ENCODE measurements around the gene GABPB1. TPM values are rescaled to one million over a fixed set of nuclear protein-coding genes. Genes with fewer than 3 reads are reported as not detected.
A peak's percentile ranks its signal among the peaks of the same experiment; 100 is the strongest.
"Not testable (repeated sequence)": the region's sequence is repeated elsewhere in the genome, so short reads cannot be mapped to it uniquely, and the experiment has no call there.

GABPB1 gene
- polyA plus RNA-seq = 10 to 100 TPM in 1 of 4 donors, 1 to 10 TPM in 3; 4.3 to 17.6 (median 6.6) TPM
- long read RNA-seq, donor 1 = 0 reads
- long read RNA-seq, donor 2, partial matches to known transcripts = 5 of 5 reads
- long read RNA-seq, donor 2, other reads (novel, unspliced or antisense) = 0 of 5 reads
- long read RNA-seq, donor 3, full-length matches to known transcripts = 1 of 12 reads
- long read RNA-seq, donor 3, partial matches to known transcripts = 11 of 12 reads
- long read RNA-seq, donor 3, other reads (novel, unspliced or antisense) = 0 of 12 reads
- long read RNA-seq, donor 4 = 0 reads
- long read RNA-seq, donor 5, partial matches to known transcripts = 0 of 1 reads
- long read RNA-seq, donor 5, other reads (novel, unspliced or antisense) = 0 of 1 reads
- long read RNA-seq, donor 6, full-length matches to known transcripts = 2 of 2 reads
- long read RNA-seq, donor 6, partial matches to known transcripts = 0 of 2 reads
- long read RNA-seq, donor 6, other reads (novel, unspliced or antisense) = 0 of 2 reads
- long read RNA-seq, donor 7, partial matches to known transcripts = 16 of 17 reads
- long read RNA-seq, donor 7, other reads (novel, unspliced or antisense) = 0 of 17 reads
- long read RNA-seq, donor 8 = 0 reads
- long read RNA-seq, donor 9, partial matches to known transcripts = 11 of 12 reads
- long read RNA-seq, donor 9, other reads (novel, unspliced or antisense) = 0 of 12 reads
- long read RNA-seq, donor 10, full-length matches to known transcripts = 2 of 11 reads
- long read RNA-seq, donor 10, partial matches to known transcripts = 9 of 11 reads
- long read RNA-seq, donor 10, other reads (novel, unspliced or antisense) = 0 of 11 reads

DNA sequence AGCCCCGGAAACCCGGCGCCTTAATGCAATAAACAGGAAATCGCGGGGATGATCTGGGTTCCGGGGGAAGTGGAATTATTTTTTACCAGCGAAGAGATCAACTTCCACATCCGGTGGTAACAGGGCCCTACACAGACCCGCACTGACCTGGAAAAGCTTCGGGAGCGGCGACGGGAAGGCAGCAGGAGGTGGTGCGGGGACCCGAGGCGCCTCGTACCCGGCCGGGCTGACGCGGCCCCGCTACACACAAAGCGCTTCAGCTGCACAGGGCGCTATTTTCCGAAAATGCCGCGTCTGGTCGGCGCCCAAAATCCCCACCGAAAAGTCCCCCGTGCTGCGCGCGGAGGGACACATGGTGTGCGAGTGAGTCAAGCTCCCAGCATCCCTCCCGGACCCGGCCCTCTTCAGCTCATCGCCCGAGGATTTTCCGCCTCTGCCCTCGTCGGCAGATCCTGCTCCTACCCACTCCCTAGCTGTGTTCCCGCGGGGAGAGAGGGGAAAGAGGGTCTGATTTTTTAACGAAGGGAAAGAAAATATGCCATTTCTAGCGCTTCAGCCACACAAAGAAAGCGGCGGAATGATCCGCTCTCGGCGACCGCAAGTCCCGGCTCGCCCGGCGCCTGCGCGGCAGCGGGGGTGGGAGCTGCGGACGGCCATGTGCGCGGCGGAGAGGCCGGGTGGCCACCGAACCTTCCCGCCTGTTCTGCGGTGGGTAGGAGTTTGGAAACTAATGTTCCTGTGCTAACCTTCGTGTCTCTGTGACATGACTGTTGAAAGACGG lies at the start of gene GABPB1:
TSS of gene GABPB1 (minus strand) at position 361 of the 781 bp plus-strand sequence. CDS start 45,400 bp downstream, outside the sequence.
- Histone ChIP-seq H3K27me3 (ENCODE audit: control insufficient read depth in 3 of 3, insufficient read depth in 3 of 3, low read length in 3 of 3) (no peaks in the 10 kb centered on the region), H3K36me3 (ENCODE audit: control insufficient read depth in 3 of 3, insufficient read depth in 2 of 3, low read depth in 1 of 3, low read length in 3 of 3) (peaks cover 0 to 6% (median 0%) of the 10 kb centered on the region in 3 donors), H3K4me3 (ENCODE audit: low read depth in 1 of 3, low read length in 3 of 3) (peak within 1 kb of the TSS; percentile 93 to 99 (median 96)), H3K4me1 (ENCODE audit: control insufficient read depth in 3 of 3, insufficient read depth in 2 of 3, low read depth in 1 of 3, low read length in 2 of 3) (peaks cover 0 to 20% (median 5%) of the 10 kb centered on the region in 3 donors), H3K9me3 (ENCODE audit: control insufficient read depth in 2 of 2, insufficient read depth in 1 of 2, low read depth in 1 of 2, low read length in 1 of 2) (no peaks in the 10 kb centered on the region), H3K27ac (ENCODE audit: low read depth in 1 of 3, low read length in 2 of 3) (peak within 1 kb of the TSS; percentile 99)
- DNase-seq (peak; percentile 85 to 99), FAIRE-seq (no peak)
- WGBS, 3 donors = 0% methylated on average over 59 to 70 of the region's 70 CpGs

DNA sequence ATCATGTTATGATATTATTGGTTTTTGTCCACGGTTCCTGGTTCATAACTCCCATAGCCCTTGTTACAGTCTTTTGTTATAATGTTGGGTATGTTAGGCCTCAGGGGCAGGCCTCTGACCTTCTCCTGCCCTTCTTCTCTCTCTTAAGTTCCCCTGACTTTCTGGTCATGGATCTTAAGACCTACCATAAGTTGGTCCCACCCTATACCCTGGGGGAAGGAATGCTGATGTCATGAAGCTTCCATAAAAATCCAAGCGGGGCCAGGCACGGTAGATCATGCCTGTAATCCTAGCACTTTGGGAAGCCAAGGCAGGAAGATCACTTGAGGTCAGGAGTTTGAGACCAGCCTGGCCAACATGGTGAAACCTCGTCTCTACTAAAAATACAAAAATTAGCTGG lies 36.6 kb upstream of the GABPB1 start:
- not testable (repeated sequence) for H3K36me3 ChIP-seq (ENCODE audit: control insufficient read depth in 3 of 3, insufficient read depth in 2 of 3, low read depth in 1 of 3, low read length in 3 of 3); H3K27me3 ChIP-seq (ENCODE audit: control insufficient read depth in 3 of 3, insufficient read depth in 3 of 3, low read length in 3 of 3); H3K4me1 ChIP-seq (ENCODE audit: control insufficient read depth in 3 of 3, insufficient read depth in 2 of 3, low read depth in 1 of 3, low read length in 2 of 3); DNase-seq; H3K27ac ChIP-seq (ENCODE audit: low read depth in 1 of 3, low read length in 2 of 3); H3K9me3 ChIP-seq (ENCODE audit: control insufficient read depth in 2 of 2, insufficient read depth in 1 of 2, low read depth in 1 of 2, low read length in 1 of 2); FAIRE-seq; H3K4me3 ChIP-seq (ENCODE audit: low read depth in 1 of 3, low read length in 3 of 3)
- 89 to 93% (median 91%) methylated on average over 4 of the region's 4 CpGs for WGBS, 3 donors

DNA sequence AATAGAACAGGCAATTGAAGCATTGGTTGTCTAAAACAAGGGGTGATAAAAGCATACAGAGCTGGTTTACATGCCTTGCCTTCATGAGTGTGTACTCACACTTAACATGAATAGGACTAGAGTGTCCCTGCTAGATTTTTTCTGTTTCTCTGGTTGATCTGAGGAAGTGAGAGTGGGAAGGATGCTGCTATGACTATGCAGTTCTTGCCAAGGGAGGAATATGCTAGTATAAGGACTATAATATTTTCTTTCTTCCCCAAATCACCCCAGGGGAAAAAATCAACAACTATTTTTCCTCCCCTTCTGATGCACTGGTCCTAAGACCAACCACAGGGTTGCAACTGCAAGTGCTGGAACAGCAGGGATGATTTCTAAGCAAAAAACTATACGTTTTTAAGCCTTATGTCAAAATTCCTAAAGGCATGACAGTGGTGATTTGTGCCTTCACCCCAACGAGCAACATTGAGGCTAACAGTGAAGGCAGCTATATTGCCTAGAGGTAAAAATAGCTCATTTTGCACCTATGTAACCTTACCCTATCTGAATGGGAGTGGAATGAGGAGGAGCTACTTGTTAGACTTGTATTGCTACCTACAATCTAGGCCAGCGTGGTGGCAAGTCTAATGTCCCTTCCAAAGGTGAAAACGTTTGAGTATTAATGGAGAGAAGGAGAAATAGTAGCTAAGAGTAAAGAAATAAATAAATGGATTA lies 35.7 kb upstream of the GABPB1 start:
- Histone ChIP-seq H3K27ac (ENCODE audit: low read depth in 1 of 3, low read length in 2 of 3) (no peak overlapping the region), H3K27me3 (ENCODE audit: control insufficient read depth in 3 of 3, insufficient read depth in 3 of 3, low read length in 3 of 3) (no peaks in the 10 kb centered on the region), H3K9me3 (ENCODE audit: control insufficient read depth in 2 of 2, insufficient read depth in 1 of 2, low read depth in 1 of 2, low read length in 1 of 2) (no peaks in the 10 kb centered on the region), H3K4me3 (ENCODE audit: low read depth in 1 of 3, low read length in 3 of 3) (no peak overlapping the region), H3K4me1 (ENCODE audit: control insufficient read depth in 3 of 3, insufficient read depth in 2 of 3, low read depth in 1 of 3, low read length in 2 of 3) (no peaks in the 10 kb centered on the region), H3K36me3 (ENCODE audit: control insufficient read depth in 3 of 3, insufficient read depth in 2 of 3, low read depth in 1 of 3, low read length in 3 of 3) (no peaks in the 10 kb centered on the region)
- FAIRE-seq (no peak), DNase-seq (peak; percentile 33 to 46)
- 33 to 54% (median 46%) methylated on average over 4 of the region's 4 CpGs for WGBS, 3 donors

DNA sequence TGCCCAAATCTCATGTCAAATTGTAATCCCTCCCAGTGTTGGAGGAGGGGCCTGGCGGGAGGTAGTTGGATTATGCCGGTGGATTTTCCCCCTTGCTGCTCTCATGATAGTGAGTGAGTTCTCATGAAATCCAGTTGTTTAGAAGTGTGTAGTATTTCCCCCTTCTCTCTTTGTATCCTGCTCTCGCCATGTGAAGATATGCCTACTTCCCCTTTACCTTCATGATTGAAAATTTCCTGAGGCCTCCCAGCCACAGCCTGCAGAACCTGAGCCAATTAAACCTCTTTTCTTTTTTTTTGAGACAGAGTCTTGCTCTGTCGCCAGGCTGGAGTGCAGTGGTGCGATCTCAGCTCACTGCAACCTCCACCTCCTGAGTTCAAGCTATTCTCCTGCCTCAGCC lies 27.4 kb upstream of the GABPB1 start:
- not testable (repeated sequence) for H3K27me3 ChIP-seq (ENCODE audit: control insufficient read depth in 3 of 3, insufficient read depth in 3 of 3, low read length in 3 of 3); H3K4me1 ChIP-seq (ENCODE audit: control insufficient read depth in 3 of 3, insufficient read depth in 2 of 3, low read depth in 1 of 3, low read length in 2 of 3); DNase-seq; FAIRE-seq; H3K36me3 ChIP-seq (ENCODE audit: control insufficient read depth in 3 of 3, insufficient read depth in 2 of 3, low read depth in 1 of 3, low read length in 3 of 3); H3K27ac ChIP-seq (ENCODE audit: low read depth in 1 of 3, low read length in 2 of 3); H3K4me3 ChIP-seq (ENCODE audit: low read depth in 1 of 3, low read length in 3 of 3); H3K9me3 ChIP-seq (ENCODE audit: control insufficient read depth in 2 of 2, insufficient read depth in 1 of 2, low read depth in 1 of 2, low read length in 1 of 2)
- 77 to 90% (median 85%) methylated on average over 5 of the region's 5 CpGs for WGBS, 3 donors

DNA sequence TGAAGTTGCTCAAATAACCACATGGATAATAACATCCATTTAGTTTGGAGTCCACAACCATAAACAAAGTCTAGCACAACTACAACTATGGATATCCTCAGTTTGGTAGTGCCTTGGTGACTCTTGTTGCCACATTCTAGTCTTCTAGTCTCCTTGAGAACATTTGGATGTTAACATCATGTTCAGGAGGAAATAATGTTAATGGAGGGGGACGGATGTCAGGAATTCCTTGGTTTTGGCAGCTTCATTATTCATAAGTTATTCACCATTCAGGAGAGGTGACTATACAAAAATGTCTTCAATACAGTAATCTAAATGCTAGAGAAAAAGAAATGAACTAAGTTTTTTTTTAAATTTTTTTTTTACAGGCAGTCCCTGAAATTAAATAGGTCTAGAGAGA lies 26.4 kb upstream of the GABPB1 start:
- 60 to 79% (median 70%) methylated on average over 1 of the region's 1 CpG for WGBS, 3 donors
- DNase-seq (no peak), FAIRE-seq (no peak)
- Histone ChIP-seq H3K4me3 (ENCODE audit: low read depth in 1 of 3, low read length in 3 of 3) (no peak overlapping the region), H3K27me3 (ENCODE audit: control insufficient read depth in 3 of 3, insufficient read depth in 3 of 3, low read length in 3 of 3) (no peaks in the 10 kb centered on the region), H3K36me3 (ENCODE audit: control insufficient read depth in 3 of 3, insufficient read depth in 2 of 3, low read depth in 1 of 3, low read length in 3 of 3) (no peaks in the 10 kb centered on the region), H3K4me1 (ENCODE audit: control insufficient read depth in 3 of 3, insufficient read depth in 2 of 3, low read depth in 1 of 3, low read length in 2 of 3) (no peaks in the 10 kb centered on the region), H3K27ac (ENCODE audit: low read depth in 1 of 3, low read length in 2 of 3) (no peak overlapping the region), H3K9me3 (ENCODE audit: control insufficient read depth in 2 of 2, insufficient read depth in 1 of 2, low read depth in 1 of 2, low read length in 1 of 2) (no peaks in the 10 kb centered on the region)

DNA sequence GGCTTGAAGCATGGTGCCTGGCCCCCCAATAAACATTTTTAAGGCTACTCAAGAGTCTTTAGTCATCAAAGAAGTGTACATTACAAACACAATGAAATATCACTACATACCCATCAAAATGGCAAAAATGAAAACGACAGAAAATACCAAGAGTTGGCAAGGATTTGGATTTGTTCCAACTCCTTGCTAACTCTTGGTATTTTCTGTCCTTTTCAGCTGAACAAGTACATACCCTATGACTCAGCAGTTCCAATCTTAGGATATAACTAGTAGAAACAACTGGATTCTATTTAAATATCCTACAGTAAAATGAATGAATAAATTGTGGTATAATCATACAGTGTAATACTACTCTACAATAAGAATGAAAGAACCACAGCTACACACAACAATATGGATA lies 25.1 kb upstream of the GABPB1 start:
- H3K36me3 ChIP-seq (ENCODE audit: control insufficient read depth in 3 of 3, insufficient read depth in 2 of 3, low read depth in 1 of 3, low read length in 3 of 3) = no peaks in the 10 kb centered on the region
- WGBS, 3 donors = 44 to 89% (median 49%) methylated on average over 1 of the region's 1 CpG
- DNase-seq (no peak), FAIRE-seq (no peak)
- H3K27me3 ChIP-seq (ENCODE audit: control insufficient read depth in 3 of 3, insufficient read depth in 3 of 3, low read length in 3 of 3) = no peaks in the 10 kb centered on the region
- H3K9me3 ChIP-seq (ENCODE audit: control insufficient read depth in 2 of 2, insufficient read depth in 1 of 2, low read depth in 1 of 2, low read length in 1 of 2) = no peaks in the 10 kb centered on the region
- no peaks in the 10 kb centered on the region for H3K4me1 ChIP-seq (ENCODE audit: control insufficient read depth in 3 of 3, insufficient read depth in 2 of 3, low read depth in 1 of 3, low read length in 2 of 3)
- H3K27ac ChIP-seq (ENCODE audit: low read depth in 1 of 3, low read length in 2 of 3) = no peak overlapping the region
- no peak overlapping the region for H3K4me3 ChIP-seq (ENCODE audit: low read depth in 1 of 3, low read length in 3 of 3)

DNA sequence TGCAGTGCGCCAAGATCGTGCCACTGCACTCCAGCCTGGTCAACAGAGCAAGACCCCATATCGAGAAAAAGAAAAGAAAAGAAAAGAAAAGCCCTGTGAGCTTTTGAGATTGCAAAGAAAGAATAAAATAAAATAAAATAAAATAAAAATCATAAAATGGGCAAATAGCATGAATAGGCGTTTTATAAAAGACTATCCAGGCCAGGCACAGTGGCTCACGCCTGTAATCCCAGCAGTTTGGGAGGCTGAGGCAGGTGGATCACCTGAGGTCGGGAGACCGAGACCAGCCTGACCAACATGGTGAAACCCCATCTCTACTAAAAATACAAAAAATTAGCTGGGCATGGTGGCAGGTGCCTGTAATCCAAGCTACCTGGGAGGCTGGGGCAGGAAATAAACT lies 24.4 kb upstream of the GABPB1 start:
- H3K4me1 ChIP-seq (ENCODE audit: control insufficient read depth in 3 of 3, insufficient read depth in 2 of 3, low read depth in 1 of 3, low read length in 2 of 3); H3K27ac ChIP-seq (ENCODE audit: low read depth in 1 of 3, low read length in 2 of 3); H3K4me3 ChIP-seq (ENCODE audit: low read depth in 1 of 3, low read length in 3 of 3); H3K9me3 ChIP-seq (ENCODE audit: control insufficient read depth in 2 of 2, insufficient read depth in 1 of 2, low read depth in 1 of 2, low read length in 1 of 2); H3K27me3 ChIP-seq (ENCODE audit: control insufficient read depth in 3 of 3, insufficient read depth in 3 of 3, low read length in 3 of 3); H3K36me3 ChIP-seq (ENCODE audit: control insufficient read depth in 3 of 3, insufficient read depth in 2 of 3, low read depth in 1 of 3, low read length in 3 of 3); DNase-seq; FAIRE-seq: not testable (repeated sequence)
- WGBS, 3 donors = 93 to 96% (median 95%) methylated on average over 7 of the region's 7 CpGs

DNA sequence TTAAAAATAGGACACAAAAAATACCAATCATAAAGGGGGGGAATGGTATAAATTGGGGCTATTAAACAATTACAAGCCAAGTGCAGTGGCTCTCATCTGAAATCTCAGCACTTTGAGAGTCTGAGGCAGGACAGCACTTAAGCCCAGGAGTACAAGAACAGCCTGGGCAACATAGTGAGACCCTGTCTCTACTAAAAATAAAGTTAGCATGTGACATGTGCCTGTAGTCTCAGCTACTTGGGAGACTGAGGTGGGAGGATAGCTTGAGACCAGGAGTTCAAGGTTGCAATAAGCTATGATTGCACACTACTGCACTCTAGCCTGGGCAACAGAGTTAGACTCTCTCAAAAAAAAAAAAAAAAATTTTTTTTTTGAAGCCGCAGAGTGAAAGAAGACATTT lies 23.8 kb upstream of the GABPB1 start:
- Histone ChIP-seq H3K4me1 (ENCODE audit: control insufficient read depth in 3 of 3, insufficient read depth in 2 of 3, low read depth in 1 of 3, low read length in 2 of 3) (no peaks in the 10 kb centered on the region), H3K36me3 (ENCODE audit: control insufficient read depth in 3 of 3, insufficient read depth in 2 of 3, low read depth in 1 of 3, low read length in 3 of 3) (no peaks in the 10 kb centered on the region), H3K27ac (ENCODE audit: low read depth in 1 of 3, low read length in 2 of 3) (no peak overlapping the region), H3K4me3 (ENCODE audit: low read depth in 1 of 3, low read length in 3 of 3) (no peak overlapping the region), H3K27me3 (ENCODE audit: control insufficient read depth in 3 of 3, insufficient read depth in 3 of 3, low read length in 3 of 3) (no peaks in the 10 kb centered on the region), H3K9me3 (ENCODE audit: control insufficient read depth in 2 of 2, insufficient read depth in 1 of 2, low read depth in 1 of 2, low read length in 1 of 2) (no peaks in the 10 kb centered on the region)
- WGBS, 3 donors = 97 to 100% (median 100%) methylated on average over 1 of the region's 1 CpG
- no peak for FAIRE-seq
- no peak for DNase-seq

Measured in small intestine (tissue), 16 donors.